GM21723 (cell line): ENCODE results near the gene MAGEB6.
"Not testable (repeated sequence)": the region's sequence is repeated elsewhere in the genome, so short reads cannot be mapped to it uniquely, and the experiment has no call there.

Experiments
- ATAC-seq: cut with Tn5 transposase; IDR thresholded peaks from one replicate; pipeline ENCODE4 v1.9.1; 2021; ENCODE audit warnings: mild to moderate bottlenecking, moderate library complexity; ENCODE audit not compliant: unreplicated experiment

MAGEB6 gene

GRCh38 chrX:26192204-26192603 is at the start of gene MAGEB6:
TSS of gene MAGEB6 (plus strand) at chrX:26192440. CDS start at chrX:26193847, 1,407 bp downstream.
- no peak for ATAC-seq

- ATAC-seq: no peak
Observed at GRCh38 chrX:26146024-26146423, 46.2 kb upstream of the MAGEB6 start.

- ATAC-seq: no peak
Observed at GRCh38 chrX:26160301-26160700, 31.9 kb upstream of the MAGEB6 start, which contains the start of gene MAGEB6B. TSS of gene MAGEB6B (plus strand) at chrX:26160601. CDS start at chrX:26160601, 0 bp downstream.

GRCh38 chrX:26203561-26203960 is 11.3 kb downstream of the MAGEB6 start:
- ATAC-seq: no peak

- not testable (repeated sequence) for ATAC-seq
Observed at GRCh38 chrX:26204717-26205116, 12.5 kb downstream of the MAGEB6 start.

- no peak for ATAC-seq
Observed at GRCh38 chrX:26208012-26208411, 15.8 kb downstream of the MAGEB6 start.

GRCh38 chrX:26215869-26216268 is 23.6 kb downstream of the MAGEB6 start, which contains the start of gene MAGEB5:
TSS of gene MAGEB5 (plus strand) at chrX:26216169. CDS start at chrX:26217302, 1,133 bp downstream.
- no peak for ATAC-seq

GRCh38 chrX:26219351-26219750 is 27.1 kb downstream of the MAGEB6 start:
- ATAC-seq: no peak

- no peak for ATAC-seq
Observed at GRCh38 chrX:26234177-26234576, 41.9 kb downstream of the MAGEB6 start.
